BE2C (cell line): ENCODE results near the gene CTTN.

Experiments used
- DNase-seq: peaks from one replicate; pipeline ENCODE4 v3.0.0-alpha.2; 2020
- H3K27me3 ChIP-seq: fragments of 250-450 bp; sonication (Bioruptor Pico); 2 replicates; pipeline ENCODE4 v1.5.1; 2020; ENCODE audit warnings: mild to moderate bottlenecking
- H3K36me3 ChIP-seq: fragments of 250-450 bp; sonication (Bioruptor Pico); 2 replicates; pipeline ENCODE4 v1.5.1; 2020; ENCODE audit warnings: mild to moderate bottlenecking
- H3K4me1 ChIP-seq: fragments of 250-450 bp; sonication (Bioruptor Pico); 2 replicates; pipeline ENCODE4 v1.5.1; 2020
- H3K4me3 ChIP-seq: 2 replicates; pipeline ENCODE4 v1.5.1; 2011; ENCODE audit warnings: low read depth, low read length
- H3K9me3 ChIP-seq: fragments of 250-450 bp; sonication (Bioruptor Pico); 2 replicates; pipeline ENCODE4 v1.5.1; 2020
- TF ChIP-seq, protein P1 (sequence below): IDR thresholded peaks from 2 replicates; pipeline ENCODE4 v1.5.1; 2012; ENCODE audit warnings: mild to moderate bottlenecking, low read depth, low read length

Gene CTTN

DNA sequence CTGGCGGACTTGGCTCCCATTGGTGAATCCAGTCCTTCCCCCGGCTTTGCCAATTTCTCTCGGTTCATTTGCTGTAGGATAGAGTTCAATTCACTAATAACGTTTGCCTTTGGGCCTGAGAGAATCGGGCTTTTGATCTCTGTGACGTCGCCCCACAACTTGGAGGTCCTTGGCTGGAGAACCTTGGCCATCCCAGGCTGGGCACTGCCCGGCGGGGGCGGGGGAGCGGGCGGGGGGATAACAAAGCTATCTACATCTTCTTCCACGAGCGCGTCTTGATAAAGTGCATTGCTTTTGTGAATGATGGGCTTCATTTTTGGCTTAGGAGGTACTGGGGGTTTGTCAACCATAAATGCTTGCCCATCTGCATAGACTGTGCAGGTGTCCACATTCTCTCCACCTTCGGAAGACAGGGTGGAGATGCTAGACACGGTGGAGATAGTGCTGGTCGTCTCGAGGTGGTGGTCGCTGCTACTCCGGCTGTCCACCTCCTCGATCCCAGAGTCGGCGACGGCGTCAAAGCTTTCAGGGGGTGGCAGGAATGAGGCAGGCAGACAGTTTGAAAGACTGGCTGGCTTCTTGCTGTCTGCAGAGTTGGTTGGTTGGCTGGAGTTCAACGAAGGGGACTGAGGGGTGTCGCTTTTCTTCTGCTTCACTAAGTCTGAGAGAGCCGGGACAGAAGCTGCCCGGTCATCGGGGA is 87.1 kb downstream of the CTTN start:
- Histone ChIP-seq H3K27me3 (no peaks in the 10 kb centered on the region), H3K4me1 (no peaks in the 10 kb centered on the region), H3K36me3 (no peaks in the 10 kb centered on the region), H3K4me3 (no peak overlapping the region), H3K9me3 (no peaks in the 10 kb centered on the region)
- TF ChIP-seq, protein P1, sequence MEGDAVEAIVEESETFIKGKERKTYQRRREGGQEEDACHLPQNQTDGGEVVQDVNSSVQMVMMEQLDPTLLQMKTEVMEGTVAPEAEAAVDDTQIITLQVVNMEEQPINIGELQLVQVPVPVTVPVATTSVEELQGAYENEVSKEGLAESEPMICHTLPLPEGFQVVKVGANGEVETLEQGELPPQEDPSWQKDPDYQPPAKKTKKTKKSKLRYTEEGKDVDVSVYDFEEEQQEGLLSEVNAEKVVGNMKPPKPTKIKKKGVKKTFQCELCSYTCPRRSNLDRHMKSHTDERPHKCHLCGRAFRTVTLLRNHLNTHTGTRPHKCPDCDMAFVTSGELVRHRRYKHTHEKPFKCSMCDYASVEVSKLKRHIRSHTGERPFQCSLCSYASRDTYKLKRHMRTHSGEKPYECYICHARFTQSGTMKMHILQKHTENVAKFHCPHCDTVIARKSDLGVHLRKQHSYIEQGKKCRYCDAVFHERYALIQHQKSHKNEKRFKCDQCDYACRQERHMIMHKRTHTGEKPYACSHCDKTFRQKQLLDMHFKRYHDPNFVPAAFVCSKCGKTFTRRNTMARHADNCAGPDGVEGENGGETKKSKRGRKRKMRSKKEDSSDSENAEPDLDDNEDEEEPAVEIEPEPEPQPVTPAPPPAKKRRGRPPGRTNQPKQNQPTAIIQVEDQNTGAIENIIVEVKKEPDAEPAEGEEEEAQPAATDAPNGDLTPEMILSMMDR: no peak
- DNase-seq: no peak

DNA sequence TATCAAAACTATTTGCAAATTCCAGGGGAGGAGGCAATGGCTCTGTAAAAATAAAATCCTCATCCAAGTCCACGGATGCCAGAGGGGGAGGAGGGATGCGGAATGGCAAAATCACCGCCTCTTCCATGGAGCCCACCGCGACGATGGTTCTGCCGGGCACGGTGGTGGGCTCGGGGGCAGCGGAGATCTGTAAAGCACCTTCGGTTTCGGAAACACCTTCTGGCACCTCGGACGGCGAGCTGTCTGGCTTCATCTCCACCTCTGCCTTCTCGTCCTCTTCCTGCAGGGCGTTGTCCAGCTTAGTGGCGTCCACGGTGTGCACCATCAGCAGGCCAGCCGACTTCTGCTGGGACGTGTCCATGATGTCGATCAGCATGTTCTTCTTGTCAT is 87.7 kb downstream of the CTTN start:
- no peaks in the 10 kb centered on the region for H3K36me3 ChIP-seq
- no peak overlapping the region for H3K4me3 ChIP-seq
- no peaks in the 10 kb centered on the region for H3K4me1 ChIP-seq
- DNase-seq: no peak
- TF ChIP-seq, protein P1: no peak
- peaks cover 2% of the 10 kb centered on the region for H3K9me3 ChIP-seq
- no peaks in the 10 kb centered on the region for H3K27me3 ChIP-seq
